ENCODE data around the gene MRPS5.

Gene MRPS5

DNA sequence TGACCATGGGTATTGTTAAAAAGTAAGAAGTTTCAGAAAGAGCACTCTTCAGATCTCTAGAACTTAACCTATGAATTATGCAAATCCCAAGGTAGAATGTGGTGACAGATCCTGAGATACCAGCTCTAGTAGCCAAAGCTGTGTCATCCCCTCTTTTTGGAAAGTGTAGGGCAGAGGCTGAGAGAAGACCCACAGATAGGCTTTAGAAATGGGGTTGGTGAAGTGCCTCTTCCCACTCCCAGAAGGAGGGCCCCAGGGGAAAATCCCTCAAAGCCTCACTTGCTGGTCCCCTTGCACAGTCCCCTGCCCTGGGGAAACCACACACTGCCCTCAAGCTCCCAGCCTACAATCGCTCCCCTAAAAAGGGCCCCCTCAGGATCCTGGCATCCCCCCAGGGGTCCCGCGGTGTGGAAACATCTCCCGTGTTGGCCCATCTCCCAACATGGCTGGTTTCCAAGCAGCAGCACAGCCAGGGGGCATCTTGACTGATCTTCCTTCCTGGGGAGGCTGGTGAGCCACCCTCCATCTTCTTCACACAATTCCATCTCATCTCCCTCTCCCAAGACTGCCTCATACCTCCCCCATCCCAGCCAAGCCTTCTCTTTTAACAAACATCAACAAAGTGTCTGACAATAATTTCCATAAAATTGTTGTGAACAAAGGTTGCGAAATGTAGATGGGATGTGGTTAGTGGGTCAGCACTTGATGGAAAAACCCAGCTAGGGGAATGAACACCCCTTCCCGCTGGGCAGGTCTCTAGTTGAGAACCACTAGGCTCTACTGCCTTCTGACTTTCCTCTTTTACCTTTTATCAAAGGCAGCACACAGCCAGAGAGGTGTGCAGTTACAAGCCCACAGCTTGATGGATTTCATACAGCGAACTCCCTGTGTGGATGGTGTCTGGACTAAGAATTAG lies 71.0 kb downstream of the MRPS5 start:
- H3K4me3 ChIP-seq (ENCODE audit: low read depth, low read length) = no peak overlapping the region
- DNase-seq (ENCODE audit: low read depth) = no peak

DNA sequence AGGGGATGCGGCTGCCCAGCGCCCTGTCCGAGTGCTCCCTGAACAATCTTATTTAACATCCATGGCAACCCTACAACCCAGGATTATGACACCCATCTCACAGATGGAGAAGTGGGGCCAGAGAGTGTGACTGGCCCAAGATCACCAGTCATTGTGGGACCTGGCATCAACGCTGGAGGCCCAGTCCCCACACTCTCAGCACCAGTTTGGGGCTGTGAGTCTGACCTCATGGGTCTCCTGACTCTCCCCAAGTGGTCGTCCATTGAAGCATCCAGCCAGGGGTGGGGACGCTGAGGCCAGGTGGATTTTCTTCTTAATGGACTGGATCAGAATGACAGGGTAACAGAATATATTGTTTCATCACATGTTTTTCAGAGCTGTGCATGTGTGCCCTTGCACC lies 71.6 kb downstream of the MRPS5 start:
- DNase-seq (ENCODE audit: low read depth) = no peak
- no peak overlapping the region for H3K4me3 ChIP-seq (ENCODE audit: low read depth, low read length)

DNA sequence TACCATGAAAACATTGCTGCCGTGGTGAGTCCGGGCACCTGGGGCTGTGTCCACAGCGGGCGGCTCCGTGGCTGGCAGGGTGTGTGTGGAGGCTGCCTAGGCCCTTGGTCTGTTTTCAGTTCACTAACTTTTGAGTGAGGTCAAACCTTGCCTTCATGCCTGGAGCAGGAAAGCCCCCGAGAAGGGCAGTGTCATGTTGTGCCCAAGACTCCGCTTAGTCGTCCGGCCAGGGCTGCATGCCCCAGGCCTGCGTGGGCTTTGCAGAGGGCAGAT lies 72.0 kb downstream of the MRPS5 start:
- no peak for DNase-seq (ENCODE audit: low read depth)
- no peak overlapping the region for H3K4me3 ChIP-seq (ENCODE audit: low read depth, low read length)

DNA sequence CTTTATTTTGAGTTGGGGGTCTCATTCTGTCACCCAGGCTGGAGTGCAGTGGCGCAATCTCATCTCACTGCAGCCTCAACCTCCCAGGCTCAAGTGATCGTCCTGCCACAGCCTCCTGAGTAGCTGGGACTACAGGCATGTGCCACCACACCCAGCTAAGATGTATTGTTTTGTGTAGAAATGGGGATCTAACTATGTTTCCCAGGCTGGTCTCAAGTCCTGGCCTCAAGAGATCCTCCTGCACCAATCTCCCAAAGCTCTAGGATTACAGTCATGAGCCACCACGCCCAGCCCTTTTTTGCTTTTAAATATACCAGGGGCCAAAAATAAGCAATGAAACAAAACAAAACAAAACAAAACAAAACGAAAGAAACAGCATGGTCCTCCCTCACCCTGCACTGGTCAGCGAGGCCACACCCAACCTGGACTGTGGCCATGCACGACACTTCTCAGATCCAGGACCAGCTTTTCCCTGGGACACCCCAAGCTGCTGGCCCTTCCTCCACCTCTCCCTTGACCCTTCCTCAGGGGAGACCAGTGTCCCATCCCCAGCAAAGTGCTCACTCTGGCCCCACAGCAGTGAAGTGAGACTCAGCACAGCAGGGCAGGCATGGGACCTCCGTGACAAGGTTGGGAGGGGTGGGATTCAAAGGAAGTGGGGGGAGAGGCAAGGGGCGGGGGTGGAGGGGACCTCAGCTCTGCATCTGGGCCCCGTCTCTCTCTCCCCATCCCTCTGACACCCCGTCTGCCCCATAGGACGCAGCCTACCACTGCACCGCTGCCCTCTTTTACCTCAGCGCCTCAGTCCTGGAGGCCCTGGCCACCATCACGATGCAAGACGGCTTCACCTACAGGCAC lies 72.6 kb downstream of the MRPS5 start:
- H3K4me3 ChIP-seq (ENCODE audit: low read depth, low read length) = no peak overlapping the region
- DNase-seq (ENCODE audit: low read depth) = no peak

DNA sequence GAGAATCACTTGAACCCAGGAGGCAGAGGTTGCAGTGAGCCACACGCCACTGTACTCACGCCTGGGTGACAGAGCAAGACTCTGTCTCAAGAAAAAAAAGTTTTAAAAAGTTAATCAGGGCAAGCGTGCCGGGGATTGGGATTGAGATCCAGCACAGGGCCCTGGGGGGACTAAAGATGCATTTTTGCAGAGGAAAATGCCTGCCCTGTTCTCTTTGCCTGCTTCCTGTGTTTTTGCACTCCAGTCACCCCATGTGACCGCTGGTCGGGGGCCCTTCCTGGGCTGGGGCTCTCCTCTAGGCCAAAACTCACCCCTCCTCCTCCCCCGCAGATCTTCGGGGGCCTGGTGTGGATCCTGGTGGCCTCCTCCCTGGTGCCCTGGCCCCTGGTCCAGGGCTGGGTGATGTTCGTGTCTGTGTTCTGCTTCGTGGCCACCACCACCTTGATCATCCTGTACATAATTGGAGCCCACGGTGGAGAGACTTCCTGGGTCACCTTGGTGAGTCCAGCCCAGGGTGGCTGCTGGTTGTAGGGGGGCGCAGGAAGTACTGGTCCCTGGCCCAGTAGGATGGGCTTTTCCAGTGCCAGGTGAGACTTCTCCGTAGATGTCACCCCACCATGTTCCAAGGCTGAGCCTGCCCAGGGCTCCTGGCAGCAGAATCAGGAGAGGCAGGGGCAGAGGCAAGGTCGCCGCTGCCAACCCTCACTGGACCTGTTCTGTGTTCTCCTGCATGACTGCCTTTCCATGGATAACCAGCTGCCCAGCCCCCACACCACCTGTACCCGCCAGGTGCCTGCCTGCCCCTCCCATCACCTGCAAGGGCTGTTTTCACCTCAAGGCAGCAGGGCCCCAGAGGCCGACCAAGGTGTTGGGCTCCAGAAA lies 73.7 kb downstream of the MRPS5 start:
- DNase-seq (ENCODE audit: low read depth) = no peak
- H3K4me3 ChIP-seq (ENCODE audit: low read depth, low read length) = no peak overlapping the region

DNA sequence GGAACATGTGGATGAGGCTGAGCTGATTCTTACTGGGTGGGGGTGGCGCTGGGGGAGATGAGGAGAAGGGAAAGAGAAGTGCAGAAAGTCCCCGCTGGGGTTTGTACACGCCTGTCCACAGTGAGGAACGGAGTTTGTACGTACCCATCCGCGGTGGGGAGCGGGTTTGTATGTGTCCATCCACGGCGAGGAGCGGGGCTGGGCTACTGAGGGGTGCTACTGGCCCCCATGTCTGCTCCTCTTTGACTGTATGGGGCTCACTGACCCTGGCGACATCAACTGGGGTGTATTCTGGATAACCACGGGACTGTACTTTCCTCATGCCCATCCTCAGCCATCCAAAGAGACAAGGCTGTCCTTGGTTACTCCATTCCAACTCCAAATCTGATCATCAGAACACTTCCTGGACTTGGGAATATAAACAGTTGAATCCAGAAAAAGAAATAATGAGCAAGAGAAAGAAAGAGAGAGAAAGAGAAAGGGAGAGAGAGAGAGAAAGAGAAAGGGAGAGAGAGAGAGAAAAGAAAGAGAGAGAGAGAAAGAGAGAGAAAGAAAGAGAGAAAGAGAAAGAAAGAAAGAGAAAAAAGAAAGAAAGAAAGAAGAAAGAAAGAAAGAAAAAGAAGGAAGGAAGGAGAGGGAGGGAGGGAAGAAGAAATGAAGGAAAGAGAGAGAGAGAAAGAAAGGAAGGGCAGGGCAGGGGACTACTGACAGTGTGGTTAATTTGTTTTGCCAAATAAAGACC lies 75.1 kb downstream of the MRPS5 start:
- H3K4me3 ChIP-seq (ENCODE audit: low read depth, low read length) = no peak overlapping the region
- no peak for DNase-seq (ENCODE audit: low read depth)

DNA sequence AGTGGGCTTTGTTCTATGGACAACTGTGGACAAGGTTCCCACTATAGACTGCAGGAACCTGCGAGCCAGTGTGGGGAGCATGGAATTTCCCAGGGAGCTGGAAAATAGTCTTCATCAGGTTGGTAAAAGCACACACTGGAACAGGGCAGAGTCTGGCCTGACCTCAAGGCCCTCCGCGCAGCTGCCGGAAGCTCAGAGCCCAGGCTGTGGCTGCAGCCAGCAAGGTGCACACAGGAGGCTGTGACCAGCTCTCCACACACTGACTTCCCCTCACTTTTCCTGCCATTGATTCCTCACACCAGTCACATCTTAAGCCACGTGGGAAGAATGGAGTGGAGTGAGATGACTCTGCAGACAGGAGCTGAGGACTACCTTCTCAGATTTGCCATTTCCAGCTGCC lies 77.0 kb downstream of the MRPS5 start:
- H3K4me3 ChIP-seq (ENCODE audit: low read depth, low read length) = no peak overlapping the region
- DNase-seq (ENCODE audit: low read depth) = no peak

DNA sequence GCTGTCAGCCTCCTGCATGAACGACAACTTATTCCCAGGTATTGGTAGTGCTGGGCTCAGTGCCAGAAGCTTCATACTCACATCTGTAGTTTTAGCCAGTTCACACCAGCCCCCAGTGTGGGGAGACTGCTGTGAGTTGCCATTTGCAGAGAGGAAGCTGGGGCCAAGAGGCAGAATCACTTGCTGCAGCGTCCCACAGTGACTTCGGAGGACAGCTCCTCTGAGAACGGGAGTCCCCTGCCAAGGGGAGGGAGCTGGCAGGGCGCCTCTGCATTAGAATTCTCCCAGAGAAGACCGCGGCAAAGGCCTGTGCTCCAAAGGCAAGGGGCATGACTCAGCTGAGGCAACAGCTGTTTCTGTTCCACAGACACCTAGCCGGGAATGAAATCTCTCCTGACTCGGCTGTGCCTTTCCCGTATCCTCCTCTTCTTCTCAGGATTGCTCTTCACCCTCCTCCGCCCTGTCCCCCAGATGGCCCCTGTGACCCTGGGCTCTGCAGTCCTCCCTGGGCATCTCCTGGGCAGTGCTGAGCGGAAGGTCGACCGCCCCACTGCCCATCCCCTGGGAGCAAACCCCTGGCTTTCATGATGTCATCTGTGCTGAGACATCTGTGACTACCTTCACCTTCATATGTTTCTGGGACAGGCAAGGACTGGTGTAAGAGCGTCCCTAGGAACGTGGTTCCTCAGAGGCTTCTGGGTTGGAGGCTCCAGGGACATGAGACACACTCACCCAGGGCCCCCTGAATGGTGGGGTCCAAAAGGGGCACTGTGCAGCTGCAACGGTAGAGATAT lies 78.1 kb downstream of the MRPS5 start:
- no peak overlapping the region for H3K4me3 ChIP-seq (ENCODE audit: low read depth, low read length)
- DNase-seq (ENCODE audit: low read depth) = peak; percentile 31

DNA sequence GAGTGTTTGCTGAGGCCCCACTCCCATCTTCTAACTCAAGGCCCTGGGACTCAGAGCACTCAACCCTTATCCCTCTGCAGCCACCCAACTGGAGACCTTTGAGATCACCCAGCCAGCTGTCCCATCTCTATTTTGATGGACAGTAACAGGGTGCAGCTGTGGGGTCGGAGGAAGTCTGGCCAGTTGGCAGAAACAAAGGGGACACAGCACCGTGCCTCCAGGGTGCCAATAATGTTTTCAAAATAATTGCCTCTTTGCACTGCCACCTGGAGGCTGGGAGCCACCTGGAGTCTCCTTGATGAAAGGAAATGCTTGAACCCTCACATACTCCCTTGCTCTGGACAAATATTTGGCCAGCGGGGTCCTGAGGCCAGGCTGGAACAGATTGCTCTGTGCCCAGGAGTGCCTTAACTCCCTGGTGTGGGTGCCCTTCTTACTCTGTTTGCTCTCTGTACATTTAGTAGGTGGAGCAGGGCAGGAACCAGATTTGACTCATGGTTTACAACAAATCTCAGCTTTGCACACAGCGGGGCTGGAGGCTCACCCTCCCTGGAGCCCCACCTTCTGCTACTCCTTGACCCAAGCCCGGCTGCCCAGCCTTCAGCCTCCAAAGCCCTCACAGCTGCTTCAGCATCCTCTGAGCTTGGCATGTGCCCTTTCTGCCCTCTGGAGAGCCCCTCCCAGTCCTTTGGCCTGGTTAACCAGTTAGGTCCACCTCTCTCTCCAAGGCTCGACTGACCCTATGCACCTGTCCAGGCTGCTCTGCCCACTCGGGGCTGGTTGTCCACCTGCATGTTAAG lies 78.9 kb downstream of the MRPS5 start:
- H3K4me3 ChIP-seq (ENCODE audit: low read depth, low read length) = no peak overlapping the region
- no peak for DNase-seq (ENCODE audit: low read depth)

DNA sequence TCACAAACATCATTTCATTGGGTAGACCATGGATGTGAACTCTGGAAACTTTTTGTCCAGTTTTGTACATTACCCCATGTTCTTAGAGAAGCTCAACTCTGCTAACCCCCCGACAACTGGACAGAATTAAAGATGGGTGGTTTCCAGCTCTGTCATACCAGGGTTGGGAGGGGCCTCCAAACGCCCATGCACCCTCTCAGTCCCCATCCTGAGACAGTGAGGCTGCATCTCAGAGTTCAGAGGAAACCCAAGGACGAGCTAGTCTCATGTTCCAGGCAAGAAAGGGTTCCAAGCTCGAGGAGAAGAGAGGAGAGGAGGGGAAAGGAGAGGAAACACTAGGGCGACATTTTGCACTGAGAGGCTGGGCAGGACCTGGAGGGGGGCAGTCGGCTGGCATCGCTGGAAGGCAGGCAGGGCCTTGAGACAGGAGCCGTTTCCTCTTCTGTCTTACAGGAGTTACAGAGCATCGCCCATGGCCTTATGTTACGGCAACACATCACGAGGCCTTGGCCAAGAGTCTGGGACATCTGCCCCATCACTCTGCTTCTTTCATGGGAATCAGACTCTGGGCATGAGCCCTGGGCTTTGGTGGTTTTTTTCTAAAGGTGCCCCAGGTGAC lies 79.7 kb downstream of the MRPS5 start:
- DNase-seq (ENCODE audit: low read depth) = no peak
- no peak overlapping the region for H3K4me3 ChIP-seq (ENCODE audit: low read depth, low read length)

DNA sequence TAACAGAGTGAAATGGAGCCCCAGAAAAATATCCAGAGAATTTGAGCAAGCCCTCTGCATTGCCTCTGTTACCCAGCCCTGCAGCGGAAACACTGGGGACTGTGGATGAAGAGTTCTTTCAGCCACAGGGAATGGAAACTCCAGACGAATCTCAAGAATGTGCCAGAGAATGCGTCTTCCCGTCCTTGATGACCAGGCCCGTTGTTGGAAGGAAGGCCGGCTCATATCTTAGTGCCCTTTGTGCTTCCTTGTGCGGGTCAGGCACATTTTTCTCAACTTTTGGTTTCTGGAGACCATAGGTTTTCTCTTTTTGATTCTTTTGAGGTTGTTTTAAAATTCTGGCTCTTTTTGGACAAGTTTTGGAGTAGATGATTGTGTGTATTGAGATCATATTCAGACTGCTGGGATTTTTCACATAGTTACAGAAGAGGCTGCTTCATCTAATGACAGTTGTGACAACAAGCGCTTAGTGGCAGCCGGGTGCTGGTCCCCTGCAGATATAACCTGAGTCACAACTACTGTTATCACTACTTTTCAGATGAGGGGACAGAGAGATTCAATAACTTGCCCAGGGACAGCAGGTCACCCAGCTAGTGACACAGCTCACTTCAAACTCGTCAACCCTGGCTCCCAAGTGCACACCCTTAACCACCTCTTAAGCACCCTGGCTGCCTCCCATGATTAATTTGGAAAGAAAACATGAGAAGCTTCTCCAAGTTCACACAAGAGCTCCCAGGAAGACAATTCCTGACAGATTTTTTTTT lies 80.4 kb downstream of the MRPS5 start:
- no peak for DNase-seq (ENCODE audit: low read depth)
- H3K4me3 ChIP-seq (ENCODE audit: low read depth, low read length) = no peak overlapping the region

DNA sequence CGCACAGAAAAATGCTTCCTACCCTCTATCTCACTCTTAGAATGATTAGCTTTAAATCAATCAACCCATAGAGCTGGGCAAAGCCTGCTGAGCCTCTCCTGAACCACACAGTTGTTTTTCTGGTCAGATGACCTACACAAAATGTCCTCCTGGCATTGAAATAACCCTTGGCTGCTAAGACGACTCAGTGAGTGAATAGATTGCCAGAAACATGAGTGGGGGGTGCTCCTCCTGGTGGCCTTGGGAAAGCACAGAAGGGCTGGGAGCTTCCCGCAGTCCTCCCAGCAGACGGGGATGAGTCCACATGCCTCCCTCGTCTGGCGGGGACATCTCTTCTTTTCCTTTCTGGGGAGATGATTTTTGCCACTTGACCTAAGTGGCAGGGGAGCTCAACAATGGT lies 81.2 kb downstream of the MRPS5 start:
- DNase-seq (ENCODE audit: low read depth) = no peak
- no peak overlapping the region for H3K4me3 ChIP-seq (ENCODE audit: low read depth, low read length)

DNA sequence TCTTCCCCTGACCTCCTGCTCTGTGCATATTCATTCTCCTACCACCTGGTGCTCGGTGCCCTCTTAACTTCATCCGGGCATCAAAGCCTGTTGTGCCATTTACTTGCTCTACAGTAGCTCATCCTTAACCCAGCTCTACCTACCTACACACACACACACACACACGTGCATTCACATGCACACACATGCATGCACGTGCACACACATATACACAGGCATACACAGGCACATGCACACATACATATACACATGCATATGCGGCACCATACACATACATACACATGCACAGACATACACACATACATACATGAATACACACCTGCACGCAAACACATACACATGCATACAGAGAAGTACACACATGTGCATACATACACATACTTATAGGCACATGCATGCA lies 81.6 kb downstream of the MRPS5 start:
- no peak for DNase-seq (ENCODE audit: low read depth)

DNA sequence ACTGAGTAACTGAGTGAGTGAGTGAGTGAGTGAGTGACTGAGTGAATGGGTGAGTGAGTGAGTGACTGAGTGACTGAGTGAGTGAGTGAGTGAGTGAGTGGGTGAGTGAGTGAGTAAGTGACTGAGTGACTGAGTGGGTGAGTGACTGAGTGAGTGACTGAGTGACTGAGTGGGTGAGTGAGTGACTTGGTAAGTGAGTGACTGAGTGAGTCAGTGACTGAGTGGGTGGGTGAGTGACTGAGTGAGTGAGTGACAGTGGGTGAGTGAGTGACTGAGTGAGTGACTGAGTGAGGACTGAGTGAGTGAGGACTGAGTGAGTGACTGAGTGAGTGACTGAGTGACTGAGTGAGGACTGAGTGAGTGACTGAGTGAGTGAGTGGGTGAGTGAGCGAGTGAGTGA lies 82.2 kb downstream of the MRPS5 start:
- H3K4me3 ChIP-seq (ENCODE audit: low read depth, low read length) = no peak overlapping the region
- DNase-seq (ENCODE audit: low read depth) = no peak

More for the DNA sequence above, 81.6 kb downstream of the MRPS5 start:
- no peak overlapping the region for H3K4me3 ChIP-seq (ENCODE audit: low read depth, low read length)

DNA sequence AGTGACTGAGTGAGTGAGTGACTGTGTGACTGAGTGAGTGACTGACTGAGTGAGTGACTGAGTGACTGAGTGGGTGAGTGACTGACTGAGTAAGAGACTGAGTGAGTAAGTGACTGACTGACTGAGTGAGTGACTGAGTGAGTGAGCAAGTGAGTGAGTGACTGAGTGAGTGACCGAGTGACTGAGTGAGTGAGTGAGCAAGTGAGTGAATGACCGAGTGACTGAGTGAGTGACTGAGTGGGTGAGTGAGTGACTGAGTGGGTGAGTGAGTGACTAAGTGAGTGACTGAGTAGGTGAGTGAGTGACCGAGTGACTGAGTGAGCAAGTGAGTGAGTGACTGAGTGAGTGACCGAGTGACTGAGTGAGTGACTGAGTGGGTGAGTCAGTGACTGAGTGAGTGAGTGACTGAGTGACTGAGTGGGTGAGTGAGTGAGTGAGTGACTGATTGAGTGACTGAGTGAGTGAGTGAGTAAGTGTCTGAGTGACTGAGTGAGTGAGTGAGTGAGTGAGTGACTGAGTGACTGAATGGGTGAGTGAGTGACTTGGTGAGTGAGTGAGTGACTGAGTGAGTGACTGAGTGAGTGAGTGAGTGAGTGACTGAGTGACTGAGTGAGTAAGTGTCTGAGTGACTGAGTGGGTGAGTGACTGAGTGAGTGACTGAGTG lies 82.8 kb downstream of the MRPS5 start:
- no peak for DNase-seq (ENCODE audit: low read depth)
- H3K4me3 ChIP-seq (ENCODE audit: low read depth, low read length) = no peak overlapping the region

Data from skeletal muscle cell (primary cell).